Measurements from ENCODE around the gene HSF4.
A peak's percentile ranks its signal among the peaks of the same experiment; 100 is the strongest.

Gene HSF4

DNA sequence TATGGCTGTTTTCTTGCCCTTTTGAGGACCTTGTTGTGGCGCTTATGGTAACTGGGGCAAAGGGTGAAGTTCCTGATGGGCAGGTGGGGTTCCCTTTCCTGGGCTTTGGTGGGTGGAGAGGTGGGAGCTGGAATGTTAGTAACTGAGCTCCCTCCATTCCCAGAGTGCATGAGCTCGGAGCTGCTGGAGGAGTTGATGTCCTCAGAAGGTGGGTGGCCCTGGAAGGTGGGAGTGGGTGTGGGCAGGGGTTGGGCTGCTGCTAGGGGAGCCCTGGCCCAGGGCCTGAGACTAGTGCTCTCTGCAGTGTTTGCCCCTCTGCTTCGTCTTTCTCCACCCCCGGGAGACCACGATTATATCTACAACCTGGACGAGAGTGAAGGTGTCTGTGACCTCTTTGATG, 33.2 kb downstream of the HSF4 start:
- TF ChIP-seq REST (IDR thresholded peaks at IDR 0.05; ENCODE audit: insufficient replicate concordance, low read depth): no peak
- no peak for TF ChIP-seq POLR2AphosphoS5 (IDR thresholded peaks at IDR 0.05; ENCODE audit: low read depth)
- no peak for TF ChIP-seq GABPA (IDR thresholded peaks at IDR 0.05; ENCODE audit: low read depth)
- TF ChIP-seq CTCF (IDR thresholded peaks at IDR 0.05; ENCODE audit: insufficient read depth, low read length): no peak
- no peak for TF ChIP-seq SPI1 (IDR thresholded peaks at IDR 0.05; ENCODE audit: borderline replicate concordance, low read depth)
- Histone ChIP-seq H3K4me3 (replicated peaks; ENCODE audit: insufficient read depth, low read length) (no peak overlapping the region), H3K27me3 (ENCODE audit: insufficient read depth, poor library complexity, severe bottlenecking) (no peaks in the 10 kb centered on the region), H3K27ac (replicated peaks) (no peak overlapping the region)
- no peak for DNase-seq (ENCODE audit: low read depth in 1 of 2, low spot score in 1 of 2)

- no peaks in the 10 kb centered on the region for H3K27me3 ChIP-seq (ENCODE audit: insufficient read depth, poor library complexity, severe bottlenecking)
- DNase-seq (ENCODE audit: low read depth in 1 of 2, low spot score in 1 of 2): peak in 1 of 2 experiments; percentile 70
- no peak for TF ChIP-seq SPI1 (IDR thresholded peaks at IDR 0.05; ENCODE audit: borderline replicate concordance, low read depth)
- TF ChIP-seq POLR2AphosphoS5 (IDR thresholded peaks at IDR 0.05; ENCODE audit: low read depth): no peak
- peak; percentile 67 for TF ChIP-seq CTCF (IDR thresholded peaks at IDR 0.05; ENCODE audit: insufficient read depth, low read length)
- H3K4me3 ChIP-seq (replicated peaks; ENCODE audit: insufficient read depth, low read length): no peak overlapping the region
- no peak overlapping the region for H3K27ac ChIP-seq (replicated peaks)
Observed at GRCh38 chr16:67198238-67198734, 33.7 kb downstream of the HSF4 start.

- H3K4me3 ChIP-seq (replicated peaks; ENCODE audit: insufficient read depth, low read length): no peak within 1 kb of the TSS
- TF ChIP-seq GABPA (IDR thresholded peaks at IDR 0.05; ENCODE audit: low read depth): no peak
- no peak for TF ChIP-seq SPI1 (IDR thresholded peaks at IDR 0.05; ENCODE audit: borderline replicate concordance, low read depth)
- no peak for TF ChIP-seq CTCF (IDR thresholded peaks at IDR 0.05; ENCODE audit: insufficient read depth, low read length)
- no peak for TF ChIP-seq REST (IDR thresholded peaks at IDR 0.05; ENCODE audit: insufficient replicate concordance, low read depth)
- TF ChIP-seq POLR2AphosphoS5 (IDR thresholded peaks at IDR 0.05; ENCODE audit: low read depth): no peak
- no peaks in the 10 kb centered on the region for H3K27me3 ChIP-seq (ENCODE audit: insufficient read depth, poor library complexity, severe bottlenecking)
- no peak for DNase-seq (ENCODE audit: low read depth in 1 of 2, low spot score in 1 of 2)
- no peak within 1 kb of the TSS for H3K27ac ChIP-seq (replicated peaks)
Observed at GRCh38 chr16:67199011-67199807, 34.7 kb downstream of the HSF4 start, which contains the start of gene ELMO3. TSS of gene ELMO3 (plus strand) at chr16:67199131. CDS start at chr16:67199327, 196 bp downstream.
